PC-3 (cell line): Measurements from ENCODE around the gene KCNQ1. TPM values are rescaled to one million over a fixed set of nuclear protein-coding genes. Genes with fewer than 3 reads are reported as not detected.

Experiments used
- ATAC-seq: fragments of 200-7000 bp; cut with Tn5 transposase; 2 replicates; pipeline ENCODE4 v1.9.1; 2020; ENCODE audit warnings: mild to moderate bottlenecking, moderate library complexity
- BruUV-seq: library from RNA; stranded (reverse); fragments of 400-500 nt; replicated peaks from 2 replicates; lab custom pipeline; 2021; lab: Mats Ljungman, UMichigan
- CTCF ChIA-PET: fragments of 300-600 bp; sonication (Branson Sonifier 250); formaldehyde crosslinking; loops from one replicate; lab custom pipeline; 2022; ENCODE audit warnings: antibody characterized with exemption; lab: Charles Lee
- POLR2A ChIA-PET: fragments of 300-600 bp; sonication (Branson Sonifier 250); formaldehyde crosslinking; loops from one replicate; lab custom pipeline; 2022; ENCODE audit warnings: antibody characterized with exemption; ENCODE audit not compliant: unreplicated experiment; lab: Charles Lee
- DNase-seq: peaks from one replicate; pipeline ENCODE4 v3.0.0-alpha.2; 2015
- H2AFZ ChIP-seq: fragments of 300-600 bp; sonication (generic); 2 replicates; pipeline ENCODE4 v1.6.0; 2016; ENCODE audit warnings: antibody characterized with exemption, low read length
- H3F3A ChIP-seq: fragments of 300-600 bp; sonication (generic); one replicate; pipeline ENCODE4 v1.6.0; 2017; ENCODE audit warnings: antibody characterized with exemption, low read length, control low read depth, mild to moderate bottlenecking; ENCODE audit not compliant: unreplicated experiment
- H3K27ac ChIP-seq: fragments of 300-600 bp; sonication (generic); 2 replicates; pipeline ENCODE4 v1.5.1; 2016; ENCODE audit warnings: mild to moderate bottlenecking, low read length
- H3K27me3 ChIP-seq: fragments of 300-600 bp; sonication (generic); 2 replicates; pipeline ENCODE4 v1.6.1; 2016; ENCODE audit warnings: low read length, mixed read lengths
- H3K36me3 ChIP-seq: fragments of 300-600 bp; sonication (generic); 2 replicates; pipeline ENCODE4 v1.6.1; 2016; ENCODE audit warnings: low read depth, mixed run types, low read length, mixed read lengths
- H3K4me1 ChIP-seq: fragments of 300-600 bp; sonication (generic); 2 replicates; pipeline ENCODE4 v1.5.1; 2016; ENCODE audit warnings: low read length; ENCODE audit not compliant: insufficient read depth
- H3K4me2 ChIP-seq: fragments of 300-600 bp; sonication (generic); 2 replicates; pipeline ENCODE4 v1.6.0; 2016; ENCODE audit warnings: low read length
- H3K4me3 ChIP-seq: fragments of 300-600 bp; sonication (generic); 2 replicates; pipeline ENCODE4 v1.5.1; 2016; ENCODE audit warnings: mild to moderate bottlenecking, low read length, mixed read lengths
- H3K79me2 ChIP-seq: fragments of 300-600 bp; sonication (generic); 2 replicates; pipeline ENCODE4 v1.6.1; 2017; ENCODE audit warnings: low read length, mixed read lengths
- H3K9ac ChIP-seq: fragments of 300-600 bp; sonication (generic); 2 replicates; pipeline ENCODE4 v1.6.0; 2016; ENCODE audit warnings: mild to moderate bottlenecking, low read length
- H3K9me2 ChIP-seq: fragments of 300-600 bp; sonication (generic); replicated peaks from 2 replicates; pipeline ENCODE4 v1.6.1; 2016; ENCODE audit warnings: mixed run types, low read length, mixed read lengths
- H3K9me3 ChIP-seq: fragments of 300-600 bp; sonication (generic); 2 replicates; pipeline ENCODE4 v1.6.1; 2016; ENCODE audit warnings: low read length, mixed read lengths
- H4K20me1 ChIP-seq: fragments of 300-600 bp; sonication (generic); 2 replicates; pipeline ENCODE4 v1.6.1; 2016; ENCODE audit warnings: low read length, mixed read lengths
- CTCF ChIP-seq: fragments of 300-600 bp; sonication (generic); conservative IDR thresholded peaks from 2 replicates; pipeline ENCODE4 v1.5.1; 2017; ENCODE audit warnings: antibody characterized with exemption, low read depth, mild to moderate bottlenecking, low read length
- EZH2 ChIP-seq: fragments of 300-600 bp; sonication (generic); IDR thresholded peaks from one replicate; pipeline ENCODE4 v1.6.1; 2017; ENCODE audit warnings: antibody characterized with exemption, mild to moderate bottlenecking, low read length; ENCODE audit not compliant: unreplicated experiment
- EZH2phosphoT487 ChIP-seq: fragments of 300-600 bp; sonication (generic); IDR thresholded peaks from 2 replicates; pipeline ENCODE4 v1.6.1; 2018; ENCODE audit warnings: mild to moderate bottlenecking, antibody characterized with exemption, low read length, borderline replicate concordance
- intact Hi-C: fragments of 100-400 bp; cut with micrococcal nuclease; formaldehyde crosslinking; loops from 2 replicates; pipeline ENCODE4 v1.9.0; 2023
- total RNA-seq: library from RNA; depleted of rRNA; stranded (reverse); fragments of >200 nt; gene quantifications from 2 replicates; pipeline ENCODE4 v1.2.3, GENCODE V29; 2014

The KCNQ1 gene
- total RNA-seq, 1 experiment from 2014 or later, result 0.40 TPM

GRCh38 chr11:2715716-2716350 lies 271.0 kb downstream of the KCNQ1 start:
- H3K79me2 ChIP-seq, result no peaks in the 10 kb centered on the region
- ATAC-seq, result no peak
- no peaks in the 10 kb centered on the region for H3K9me2 ChIP-seq
- H3K9me3 ChIP-seq, result no peaks in the 10 kb centered on the region
- H3K27ac ChIP-seq, result no peak overlapping the region
- no peak overlapping the region for H2AFZ ChIP-seq
- no peak for TF ChIP-seq EZH2
- TF ChIP-seq EZH2phosphoT487, result no peak
- no peak for TF ChIP-seq CTCF
- ChIA-PET CTCF (no interaction called here), POLR2A (no interaction called here)
- intact Hi-C loops, result no loop called here
- BruUV-seq, result no TSS peak
- no peak for DNase-seq
- H3F3A ChIP-seq, result no peaks in the 10 kb centered on the region
- no peaks in the 10 kb centered on the region for H3K36me3 ChIP-seq
- H3K27me3 ChIP-seq, result peaks cover 7% of the 10 kb centered on the region; the same call in 1 of the 2 replicates
- H3K4me2 ChIP-seq, result no peak overlapping the region
- no peaks in the 10 kb centered on the region for H3K4me1 ChIP-seq
- no peak overlapping the region for H3K9ac ChIP-seq
- H4K20me1 ChIP-seq, result no peaks in the 10 kb centered on the region
- H3K4me3 ChIP-seq, result no peak overlapping the region

- Histone ChIP-seq H3K9me2 (no peaks in the 10 kb centered on the region), H4K20me1 (no peaks in the 10 kb centered on the region), H3K27me3 (no peaks in the 10 kb centered on the region), H3K9ac (no peak overlapping the region), H3K4me1 (no peaks in the 10 kb centered on the region), H2AFZ (no peak overlapping the region), H3K9me3 (no peaks in the 10 kb centered on the region), H3K4me2 (no peak overlapping the region), H3K79me2 (no peaks in the 10 kb centered on the region), H3K36me3 (no peaks in the 10 kb centered on the region), H3K27ac (no peak overlapping the region), H3K4me3 (no peak overlapping the region), H3F3A (no peaks in the 10 kb centered on the region)
- BruUV-seq, result no TSS peak
- TF ChIP-seq EZH2phosphoT487 (no peak), CTCF (no peak), EZH2 (no peak)
- intact Hi-C loops, result no loop called here
- no peak for ATAC-seq
- POLR2A ChIA-PET, result no interaction called here
- CTCF ChIA-PET, result no interaction called here
- DNase-seq, result no peak
Observed at GRCh38 chr11:2716376-2717095, 271.7 kb downstream of the KCNQ1 start.
